Liver (tissue), 3 donors: ENCODE data around the gene STAT6.
A peak's percentile ranks its signal among the peaks of the same experiment; 100 is the strongest.

ENCODE experiments used
- FOXA1 ChIP-seq: IDR thresholded peaks from 2 replicates; pipeline ENCODE4 v1.6.1; 2016; ENCODE audit warnings: antibody characterized with exemption
- GABPA ChIP-seq, 2 donors: IDR thresholded peaks in 1 of 2; conservative IDR thresholded peaks in 1 of 2; 2 replicates each; pipeline ENCODE4 v1.6.1; 2016; ENCODE audit warnings: antibody characterized with exemption in 2 of 2, mild to moderate bottlenecking in 1 of 2, moderate library complexity in 1 of 2
- JUND ChIP-seq, 2 donors: IDR thresholded peaks; 2 replicates each; pipeline ENCODE4 v1.6.1; 2016; ENCODE audit warnings: antibody characterized with exemption in 2 of 2
- RAD21 ChIP-seq, 2 donors: IDR thresholded peaks; 2 replicates each; pipeline ENCODE4 v1.6.1; 2016; ENCODE audit warnings: antibody characterized with exemption in 2 of 2, mild to moderate bottlenecking in 2 of 2
- YY1 ChIP-seq: IDR thresholded peaks from 2 replicates; pipeline ENCODE4 v1.6.1; 2016; ENCODE audit warnings: antibody characterized with exemption, mild to moderate bottlenecking
- TF ChIP-seq, protein P1 (sequence below): fragments of 150-350 bp; IDR thresholded peaks from 2 replicates; pipeline ENCODE4 v1.5.1; 2017; ENCODE audit warnings: improper control_type of control experiment, low read depth, low read length; ENCODE audit not compliant: missing input control
- TF ChIP-seq, protein P2 (sequence below): IDR thresholded peaks from 2 replicates; pipeline ENCODE4 v1.6.1; 2016; ENCODE audit warnings: antibody characterized with exemption
- TF ChIP-seq, protein P3 (sequence below): IDR thresholded peaks from 2 replicates; pipeline ENCODE4 v1.6.1; 2016; ENCODE audit warnings: antibody characterized with exemption
- donor health status: healthy.
- donor health status: healthy.

DNA sequence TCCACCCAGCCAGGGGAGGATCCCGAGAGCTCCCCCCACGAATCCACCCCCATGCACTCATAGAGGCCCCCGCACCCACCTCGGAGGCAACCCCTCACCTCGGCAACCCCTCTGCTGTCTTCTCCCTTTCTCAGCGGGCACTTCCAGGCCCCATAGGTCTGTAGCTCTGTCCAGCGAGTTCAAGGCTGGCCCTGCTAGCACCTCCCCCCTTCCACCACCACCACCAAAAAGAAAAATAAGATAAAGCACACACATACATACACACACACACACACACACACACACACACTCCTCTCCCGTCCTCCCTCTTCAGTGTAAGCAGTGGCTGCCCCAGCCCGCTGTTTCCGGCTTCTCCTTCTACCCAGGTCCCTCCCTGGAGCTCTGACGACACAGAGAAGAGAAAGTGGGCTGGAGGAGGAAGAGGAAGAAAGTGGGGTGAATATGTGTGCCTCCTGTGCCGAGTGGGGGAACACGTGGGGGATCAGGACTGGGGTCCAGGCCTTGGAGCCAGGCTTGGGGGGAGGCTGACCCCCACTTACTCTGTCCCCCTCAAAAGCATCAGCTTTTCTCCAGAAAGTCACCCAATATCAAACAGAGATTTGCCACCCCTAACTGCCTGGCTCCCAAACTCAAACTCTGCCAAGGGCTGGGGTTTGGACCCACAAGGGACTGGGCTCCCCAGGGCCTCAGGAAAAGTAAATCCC lies at the start of gene STAT6:
- TF ChIP-seq, protein P1, sequence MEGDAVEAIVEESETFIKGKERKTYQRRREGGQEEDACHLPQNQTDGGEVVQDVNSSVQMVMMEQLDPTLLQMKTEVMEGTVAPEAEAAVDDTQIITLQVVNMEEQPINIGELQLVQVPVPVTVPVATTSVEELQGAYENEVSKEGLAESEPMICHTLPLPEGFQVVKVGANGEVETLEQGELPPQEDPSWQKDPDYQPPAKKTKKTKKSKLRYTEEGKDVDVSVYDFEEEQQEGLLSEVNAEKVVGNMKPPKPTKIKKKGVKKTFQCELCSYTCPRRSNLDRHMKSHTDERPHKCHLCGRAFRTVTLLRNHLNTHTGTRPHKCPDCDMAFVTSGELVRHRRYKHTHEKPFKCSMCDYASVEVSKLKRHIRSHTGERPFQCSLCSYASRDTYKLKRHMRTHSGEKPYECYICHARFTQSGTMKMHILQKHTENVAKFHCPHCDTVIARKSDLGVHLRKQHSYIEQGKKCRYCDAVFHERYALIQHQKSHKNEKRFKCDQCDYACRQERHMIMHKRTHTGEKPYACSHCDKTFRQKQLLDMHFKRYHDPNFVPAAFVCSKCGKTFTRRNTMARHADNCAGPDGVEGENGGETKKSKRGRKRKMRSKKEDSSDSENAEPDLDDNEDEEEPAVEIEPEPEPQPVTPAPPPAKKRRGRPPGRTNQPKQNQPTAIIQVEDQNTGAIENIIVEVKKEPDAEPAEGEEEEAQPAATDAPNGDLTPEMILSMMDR: no peak
- TF ChIP-seq FOXA1 (no peak), JUND (IDR thresholded peaks at IDR 0.05) (no peak), GABPA (IDR thresholded peaks at IDR 0.05 in 1 of 2, conservative IDR thresholded peaks at IDR 0.05 in 1 of 2) (no peak), YY1 (no peak), RAD21 (IDR thresholded peaks at IDR 0.05) (no peak)
- TF ChIP-seq, protein P2, sequence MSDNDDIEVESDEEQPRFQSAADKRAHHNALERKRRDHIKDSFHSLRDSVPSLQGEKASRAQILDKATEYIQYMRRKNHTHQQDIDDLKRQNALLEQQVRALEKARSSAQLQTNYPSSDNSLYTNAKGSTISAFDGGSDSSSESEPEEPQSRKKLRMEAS: peak; percentile 56
- TF ChIP-seq, protein P3, sequence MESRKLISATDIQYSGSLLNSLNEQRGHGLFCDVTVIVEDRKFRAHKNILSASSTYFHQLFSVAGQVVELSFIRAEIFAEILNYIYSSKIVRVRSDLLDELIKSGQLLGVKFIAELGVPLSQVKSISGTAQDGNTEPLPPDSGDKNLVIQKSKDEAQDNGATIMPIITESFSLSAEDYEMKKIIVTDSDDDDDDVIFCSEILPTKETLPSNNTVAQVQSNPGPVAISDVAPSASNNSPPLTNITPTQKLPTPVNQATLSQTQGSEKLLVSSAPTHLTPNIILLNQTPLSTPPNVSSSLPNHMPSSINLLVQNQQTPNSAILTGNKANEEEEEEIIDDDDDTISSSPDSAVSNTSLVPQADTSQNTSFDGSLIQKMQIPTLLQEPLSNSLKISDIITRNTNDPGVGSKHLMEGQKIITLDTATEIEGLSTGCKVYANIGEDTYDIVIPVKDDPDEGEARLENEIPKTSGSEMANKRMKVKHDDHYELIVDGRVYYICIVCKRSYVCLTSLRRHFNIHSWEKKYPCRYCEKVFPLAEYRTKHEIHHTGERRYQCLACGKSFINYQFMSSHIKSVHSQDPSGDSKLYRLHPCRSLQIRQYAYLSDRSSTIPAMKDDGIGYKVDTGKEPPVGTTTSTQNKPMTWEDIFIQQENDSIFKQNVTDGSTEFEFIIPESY: no peak
